ENCODE measurements around the gene INTS15.

The INTS15 gene

DNA sequence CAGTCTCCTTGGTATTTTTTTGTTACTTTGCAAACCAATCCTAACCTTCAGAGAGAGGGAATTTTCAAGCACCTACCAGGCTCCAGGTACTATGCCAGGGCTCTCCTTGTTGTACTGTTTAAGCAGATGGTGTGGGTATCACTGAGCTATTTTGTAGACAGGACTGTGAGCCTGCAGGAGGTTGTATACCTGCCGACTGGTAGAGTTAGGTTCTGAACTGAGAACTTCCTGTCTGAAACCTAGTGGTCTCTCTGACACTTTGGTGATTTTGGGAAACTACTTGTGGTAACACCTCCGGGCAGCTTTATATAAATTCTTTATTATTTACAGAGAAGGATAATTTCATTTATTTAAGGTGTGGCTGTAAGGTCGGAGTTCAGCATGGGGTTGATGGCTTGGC lies 30.1 kb downstream of the INTS15 start:
- no peak overlapping the region for H3K27ac ChIP-seq (replicated peaks)
- H3K27me3 ChIP-seq (ENCODE audit: insufficient read depth, poor library complexity, severe bottlenecking), result peaks cover 11% of the 10 kb centered on the region
- H3K4me3 ChIP-seq (replicated peaks; ENCODE audit: insufficient read depth, low read length), result no peak overlapping the region
- no peak for DNase-seq (ENCODE audit: low read depth in 1 of 2, low spot score in 1 of 2)
- TF ChIP-seq, protein P1, sequence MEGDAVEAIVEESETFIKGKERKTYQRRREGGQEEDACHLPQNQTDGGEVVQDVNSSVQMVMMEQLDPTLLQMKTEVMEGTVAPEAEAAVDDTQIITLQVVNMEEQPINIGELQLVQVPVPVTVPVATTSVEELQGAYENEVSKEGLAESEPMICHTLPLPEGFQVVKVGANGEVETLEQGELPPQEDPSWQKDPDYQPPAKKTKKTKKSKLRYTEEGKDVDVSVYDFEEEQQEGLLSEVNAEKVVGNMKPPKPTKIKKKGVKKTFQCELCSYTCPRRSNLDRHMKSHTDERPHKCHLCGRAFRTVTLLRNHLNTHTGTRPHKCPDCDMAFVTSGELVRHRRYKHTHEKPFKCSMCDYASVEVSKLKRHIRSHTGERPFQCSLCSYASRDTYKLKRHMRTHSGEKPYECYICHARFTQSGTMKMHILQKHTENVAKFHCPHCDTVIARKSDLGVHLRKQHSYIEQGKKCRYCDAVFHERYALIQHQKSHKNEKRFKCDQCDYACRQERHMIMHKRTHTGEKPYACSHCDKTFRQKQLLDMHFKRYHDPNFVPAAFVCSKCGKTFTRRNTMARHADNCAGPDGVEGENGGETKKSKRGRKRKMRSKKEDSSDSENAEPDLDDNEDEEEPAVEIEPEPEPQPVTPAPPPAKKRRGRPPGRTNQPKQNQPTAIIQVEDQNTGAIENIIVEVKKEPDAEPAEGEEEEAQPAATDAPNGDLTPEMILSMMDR (IDR thresholded peaks at IDR 0.05; ENCODE audit: insufficient read depth, low read length), result no peak
- TF ChIP-seq SPI1 (IDR thresholded peaks at IDR 0.05; ENCODE audit: borderline replicate concordance, low read depth) (no peak), GABPA (IDR thresholded peaks at IDR 0.05; ENCODE audit: low read depth) (no peak), POLR2AphosphoS5 (IDR thresholded peaks at IDR 0.05; ENCODE audit: low read depth) (no peak)
- TF ChIP-seq, protein P2, sequence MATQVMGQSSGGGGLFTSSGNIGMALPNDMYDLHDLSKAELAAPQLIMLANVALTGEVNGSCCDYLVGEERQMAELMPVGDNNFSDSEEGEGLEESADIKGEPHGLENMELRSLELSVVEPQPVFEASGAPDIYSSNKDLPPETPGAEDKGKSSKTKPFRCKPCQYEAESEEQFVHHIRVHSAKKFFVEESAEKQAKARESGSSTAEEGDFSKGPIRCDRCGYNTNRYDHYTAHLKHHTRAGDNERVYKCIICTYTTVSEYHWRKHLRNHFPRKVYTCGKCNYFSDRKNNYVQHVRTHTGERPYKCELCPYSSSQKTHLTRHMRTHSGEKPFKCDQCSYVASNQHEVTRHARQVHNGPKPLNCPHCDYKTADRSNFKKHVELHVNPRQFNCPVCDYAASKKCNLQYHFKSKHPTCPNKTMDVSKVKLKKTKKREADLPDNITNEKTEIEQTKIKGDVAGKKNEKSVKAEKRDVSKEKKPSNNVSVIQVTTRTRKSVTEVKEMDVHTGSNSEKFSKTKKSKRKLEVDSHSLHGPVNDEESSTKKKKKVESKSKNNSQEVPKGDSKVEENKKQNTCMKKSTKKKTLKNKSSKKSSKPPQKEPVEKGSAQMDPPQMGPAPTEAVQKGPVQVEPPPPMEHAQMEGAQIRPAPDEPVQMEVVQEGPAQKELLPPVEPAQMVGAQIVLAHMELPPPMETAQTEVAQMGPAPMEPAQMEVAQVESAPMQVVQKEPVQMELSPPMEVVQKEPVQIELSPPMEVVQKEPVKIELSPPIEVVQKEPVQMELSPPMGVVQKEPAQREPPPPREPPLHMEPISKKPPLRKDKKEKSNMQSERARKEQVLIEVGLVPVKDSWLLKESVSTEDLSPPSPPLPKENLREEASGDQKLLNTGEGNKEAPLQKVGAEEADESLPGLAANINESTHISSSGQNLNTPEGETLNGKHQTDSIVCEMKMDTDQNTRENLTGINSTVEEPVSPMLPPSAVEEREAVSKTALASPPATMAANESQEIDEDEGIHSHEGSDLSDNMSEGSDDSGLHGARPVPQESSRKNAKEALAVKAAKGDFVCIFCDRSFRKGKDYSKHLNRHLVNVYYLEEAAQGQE (IDR thresholded peaks at IDR 0.05; ENCODE audit: insufficient replicate concordance, low read depth), result no peak

DNA sequence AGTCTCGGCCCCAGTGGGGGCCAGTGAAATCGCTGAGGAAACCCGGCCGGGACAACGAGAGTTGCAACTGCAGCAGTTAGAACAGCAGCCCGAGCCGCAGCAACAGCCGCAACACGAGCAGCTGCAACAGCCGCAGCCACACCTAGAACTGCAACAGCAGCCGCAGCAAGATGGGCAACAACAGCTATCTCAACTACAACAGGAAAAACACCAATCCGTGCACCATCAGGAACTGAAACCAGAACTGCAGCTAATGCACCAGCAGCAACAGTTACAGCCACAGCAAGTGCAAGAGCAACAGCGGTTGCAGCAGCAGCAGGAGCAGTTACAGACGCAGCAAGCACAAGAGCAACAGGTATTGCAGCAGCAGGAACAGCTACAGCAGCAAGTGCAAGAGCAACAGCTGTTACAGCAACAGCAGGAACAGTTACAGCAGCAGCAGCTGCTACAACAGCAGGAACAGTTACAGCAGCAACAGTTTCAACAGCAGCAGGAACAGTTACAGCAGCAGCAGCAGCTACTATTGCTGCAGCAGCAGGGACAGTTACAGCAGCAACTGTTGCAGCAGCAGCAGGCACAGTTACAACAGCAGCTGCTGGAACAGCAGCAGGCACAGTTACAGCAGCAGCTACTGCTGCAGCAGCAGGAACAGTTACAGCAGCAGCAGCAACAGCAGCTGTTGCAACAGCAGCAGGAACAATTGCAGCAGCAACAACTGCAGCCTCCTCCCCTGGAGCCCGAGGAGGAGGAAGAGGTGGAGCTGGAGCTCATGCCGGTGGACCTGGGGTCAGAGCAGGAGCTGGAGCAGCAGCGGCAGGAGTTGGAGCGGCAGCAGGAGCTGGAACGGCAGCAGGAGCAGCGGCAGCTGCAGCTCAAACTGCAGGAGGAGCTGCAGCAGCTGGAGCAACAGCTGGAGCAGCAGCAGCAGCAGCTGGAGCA lies 31.6 kb downstream of the INTS15 start:
- Histone ChIP-seq H3K4me3 (replicated peaks; ENCODE audit: insufficient read depth, low read length) (no peak overlapping the region), H3K27ac (replicated peaks) (no peak overlapping the region), H3K27me3 (ENCODE audit: insufficient read depth, poor library complexity, severe bottlenecking) (peaks cover 2% of the 10 kb centered on the region)
- DNase-seq (ENCODE audit: low read depth in 1 of 2, low spot score in 1 of 2), result no peak
- TF ChIP-seq SPI1 (IDR thresholded peaks at IDR 0.05; ENCODE audit: borderline replicate concordance, low read depth) (no peak), GABPA (IDR thresholded peaks at IDR 0.05; ENCODE audit: low read depth) (no peak), POLR2AphosphoS5 (IDR thresholded peaks at IDR 0.05; ENCODE audit: low read depth) (no peak)
- TF ChIP-seq, protein P1 (IDR thresholded peaks at IDR 0.05; ENCODE audit: insufficient read depth, low read length), result no peak
- TF ChIP-seq, protein P2 (IDR thresholded peaks at IDR 0.05; ENCODE audit: insufficient replicate concordance, low read depth), result no peak

DNA sequence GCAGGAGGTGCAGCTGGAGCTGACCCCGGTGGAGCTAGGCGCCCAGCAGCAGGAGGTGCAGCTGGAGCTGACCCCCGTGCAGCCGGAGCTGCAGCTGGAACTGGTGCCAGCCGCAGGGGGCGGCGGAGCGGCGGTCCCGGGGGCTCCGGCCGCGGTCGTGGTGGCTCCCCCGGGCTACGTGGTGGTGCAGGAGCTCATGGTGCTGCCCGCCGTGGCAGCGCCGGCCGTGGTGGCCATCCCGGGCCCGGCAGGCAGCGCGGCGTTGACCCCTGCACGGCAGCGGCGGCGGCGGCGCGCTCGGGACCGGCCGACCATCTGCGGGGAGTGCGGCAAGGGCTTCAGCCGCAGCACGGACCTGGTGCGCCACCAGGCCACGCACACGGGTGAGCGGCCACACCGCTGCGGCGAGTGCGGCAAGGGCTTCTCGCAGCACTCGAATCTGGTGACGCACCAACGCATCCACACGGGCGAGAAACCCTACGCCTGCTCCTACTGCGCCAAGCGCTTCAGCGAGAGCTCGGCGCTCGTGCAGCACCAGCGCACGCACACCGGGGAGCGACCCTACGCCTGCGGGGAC lies 32.4 kb downstream of the INTS15 start:
- no peak for DNase-seq (ENCODE audit: low read depth in 1 of 2, low spot score in 1 of 2)
- Histone ChIP-seq H3K27me3 (ENCODE audit: insufficient read depth, poor library complexity, severe bottlenecking) (peaks cover 2% of the 10 kb centered on the region), H3K4me3 (replicated peaks; ENCODE audit: insufficient read depth, low read length) (no peak overlapping the region), H3K27ac (replicated peaks) (no peak overlapping the region)
- no peak for TF ChIP-seq GABPA (IDR thresholded peaks at IDR 0.05; ENCODE audit: low read depth)
- TF ChIP-seq, protein P1 (IDR thresholded peaks at IDR 0.05; ENCODE audit: insufficient read depth, low read length), result no peak
- no peak for TF ChIP-seq POLR2AphosphoS5 (IDR thresholded peaks at IDR 0.05; ENCODE audit: low read depth)
- no peak for TF ChIP-seq SPI1 (IDR thresholded peaks at IDR 0.05; ENCODE audit: borderline replicate concordance, low read depth)
- TF ChIP-seq, protein P2 (IDR thresholded peaks at IDR 0.05; ENCODE audit: insufficient replicate concordance, low read depth), result no peak

Measured in HL-60 (cell line).